OCI-LY7 (cell line): ENCODE data around the gene KRT86. TPM values are rescaled to one million over a fixed set of nuclear protein-coding genes. Genes with fewer than 3 reads are reported as not detected.

Experiments
- BruUV-seq: library from RNA; stranded (reverse); fragments of 400-500 nt; replicated peaks from 2 replicates; lab custom pipeline; 2021; lab: Mats Ljungman, UMichigan
- CTCF ChIA-PET: fragments of 300-600 bp; sonication (Branson Sonifier 250); formaldehyde crosslinking; loops from one replicate; lab custom pipeline; 2022; ENCODE audit warnings: antibody characterized with exemption; ENCODE audit not compliant: unreplicated experiment; lab: Charles Lee
- POLR2A ChIA-PET: fragments of 300-600 bp; sonication (Branson Sonifier 250); formaldehyde crosslinking; loops from one replicate; lab custom pipeline; 2022; ENCODE audit warnings: antibody characterized with exemption; lab: Charles Lee
- DNase-seq: peaks from one replicate; pipeline ENCODE4 v3.0.0-alpha.2; 2015; ENCODE audit warnings: low spot score
- H2AFZ ChIP-seq: fragments of 200-600 bp; sonication (generic), shearing (Covaris generic); 2 replicates; pipeline ENCODE4 v1.6.1; 2014; ENCODE audit warnings: mild to moderate bottlenecking, antibody characterized with exemption, low read length, moderate library complexity
- H3K27ac ChIP-seq: fragments of 200-600 bp; sonication (generic); 2 replicates; pipeline ENCODE4 v1.5.1; 2014; ENCODE audit warnings: mixed run types, low read depth, mild to moderate bottlenecking, moderate library complexity, low read length, inconsistent platforms; ENCODE audit not compliant: poor library complexity, severe bottlenecking
- H3K36me3 ChIP-seq: fragments of 200-600 bp; sonication (generic); 2 replicates; pipeline ENCODE4 v1.6.1; 2014; ENCODE audit warnings: mild to moderate bottlenecking, antibody characterized with exemption, low read length, moderate library complexity, mixed read lengths; ENCODE audit not compliant: insufficient read depth
- H3K4me1 ChIP-seq: fragments of 200-600 bp; sonication (generic); 2 replicates; pipeline ENCODE4 v1.5.1; 2014; ENCODE audit warnings: mild to moderate bottlenecking, low read length; ENCODE audit not compliant: insufficient read depth, poor library complexity, severe bottlenecking
- H3K4me2 ChIP-seq: fragments of 200-600 bp; sonication (generic); 2 replicates; pipeline ENCODE4 v1.6.1; 2014; ENCODE audit warnings: mild to moderate bottlenecking, low read length
- H3K4me3 ChIP-seq: fragments of 200-600 bp; sonication (generic); 2 replicates; pipeline ENCODE4 v1.5.1; 2014; ENCODE audit warnings: mild to moderate bottlenecking, low read depth, low read length; ENCODE audit not compliant: poor library complexity, severe bottlenecking
- H3K79me2 ChIP-seq: fragments of 200-600 bp; sonication (generic); 2 replicates; pipeline ENCODE4 v1.6.1; 2016; ENCODE audit warnings: low read depth, mild to moderate bottlenecking, low read length, moderate library complexity, mixed read lengths; ENCODE audit not compliant: insufficient read depth
- H3K9me2 ChIP-seq: fragments of 200-600 bp; sonication (generic); 2 replicates; pipeline ENCODE4 v1.6.1; 2016; ENCODE audit warnings: mild to moderate bottlenecking, low read length, mixed read lengths; ENCODE audit not compliant: insufficient read depth
- H3K9me3 ChIP-seq: fragments of 200-600 bp; sonication (generic); 2 replicates; pipeline ENCODE4 v1.6.1; 2014; ENCODE audit warnings: mild to moderate bottlenecking, mixed run types, low read length, mixed read lengths
- H4K20me1 ChIP-seq: fragments of 200-600 bp; sonication (generic); 2 replicates; pipeline ENCODE4 v1.6.1; 2014; ENCODE audit warnings: mild to moderate bottlenecking, antibody characterized with exemption, low read length, moderate library complexity, mixed read lengths; ENCODE audit not compliant: insufficient read depth
- EZH2phosphoT487 ChIP-seq: fragments of 200-600 bp; sonication (generic); IDR thresholded peaks from 2 replicates; pipeline ENCODE4 v1.6.1; 2018; ENCODE audit warnings: low read depth, borderline replicate concordance, mild to moderate bottlenecking, mixed run types, antibody characterized with exemption, low read length, moderate library complexity, mixed read lengths
- intact Hi-C: fragments of 100-400 bp; cut with micrococcal nuclease; formaldehyde crosslinking; loops from one replicate; pipeline ENCODE4 v1.10.0; 2022; ENCODE audit not compliant: unreplicated experiment
- total RNA-seq, 2 experiments: library from RNA; depleted of rRNA in 1 of 2; stranded (reverse); fragments of >200 nt in 1 of 2; shearing (Covaris generic) in 1 of 2; gene quantifications; 2 replicates each; pipeline ENCODE4 v1.2.3, GENCODE V29; 2014 to 2022
- TF ChIP-seq, protein P1 (sequence below): fragments of 200-600 bp; sonication (generic); conservative IDR thresholded peaks from 2 replicates; pipeline ENCODE4 v1.5.1; 2014; ENCODE audit warnings: mild to moderate bottlenecking, antibody characterized with exemption, low read length, moderate library complexity, mixed read lengths

The KRT86 gene
- total RNA-seq, 2 experiments from 2014 or later = not detected

DNA sequence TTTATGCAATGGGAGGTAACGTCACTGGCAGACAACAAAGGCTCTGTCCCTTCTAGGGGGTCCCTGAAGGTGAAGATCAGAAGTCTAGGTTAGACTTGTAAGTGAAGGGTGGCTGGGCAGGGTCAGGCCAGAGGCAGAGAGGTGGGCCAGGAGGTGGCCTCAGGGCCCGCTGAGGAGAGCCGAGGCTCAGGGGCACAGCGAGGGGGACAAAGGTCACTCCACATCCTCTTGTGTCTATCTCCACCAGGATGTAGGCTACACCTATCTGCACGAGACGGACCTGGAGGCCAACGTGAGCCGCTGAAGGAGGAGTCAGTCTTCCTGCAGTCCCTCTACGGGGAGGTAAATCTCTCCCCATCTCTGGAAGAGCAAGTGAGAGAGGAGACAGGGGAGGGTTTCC lies 72.6 kb downstream of the KRT86 start:
- no peaks in the 10 kb centered on the region for H4K20me1 ChIP-seq
- H3K9me2 ChIP-seq = no peaks in the 10 kb centered on the region
- H3K4me1 ChIP-seq = no peaks in the 10 kb centered on the region
- TF ChIP-seq, protein P1, sequence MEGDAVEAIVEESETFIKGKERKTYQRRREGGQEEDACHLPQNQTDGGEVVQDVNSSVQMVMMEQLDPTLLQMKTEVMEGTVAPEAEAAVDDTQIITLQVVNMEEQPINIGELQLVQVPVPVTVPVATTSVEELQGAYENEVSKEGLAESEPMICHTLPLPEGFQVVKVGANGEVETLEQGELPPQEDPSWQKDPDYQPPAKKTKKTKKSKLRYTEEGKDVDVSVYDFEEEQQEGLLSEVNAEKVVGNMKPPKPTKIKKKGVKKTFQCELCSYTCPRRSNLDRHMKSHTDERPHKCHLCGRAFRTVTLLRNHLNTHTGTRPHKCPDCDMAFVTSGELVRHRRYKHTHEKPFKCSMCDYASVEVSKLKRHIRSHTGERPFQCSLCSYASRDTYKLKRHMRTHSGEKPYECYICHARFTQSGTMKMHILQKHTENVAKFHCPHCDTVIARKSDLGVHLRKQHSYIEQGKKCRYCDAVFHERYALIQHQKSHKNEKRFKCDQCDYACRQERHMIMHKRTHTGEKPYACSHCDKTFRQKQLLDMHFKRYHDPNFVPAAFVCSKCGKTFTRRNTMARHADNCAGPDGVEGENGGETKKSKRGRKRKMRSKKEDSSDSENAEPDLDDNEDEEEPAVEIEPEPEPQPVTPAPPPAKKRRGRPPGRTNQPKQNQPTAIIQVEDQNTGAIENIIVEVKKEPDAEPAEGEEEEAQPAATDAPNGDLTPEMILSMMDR = no peak
- no peak for TF ChIP-seq EZH2phosphoT487
- DNase-seq = no peak
- H3K27ac ChIP-seq = no peak overlapping the region
- intact Hi-C loops = no loop called here
- BruUV-seq = no TSS peak
- no peaks in the 10 kb centered on the region for H3K9me3 ChIP-seq
- H3K4me2 ChIP-seq = no peak overlapping the region
- CTCF ChIA-PET = no interaction called here
- H3K36me3 ChIP-seq = no peaks in the 10 kb centered on the region
- H2AFZ ChIP-seq = no peak overlapping the region
- H3K4me3 ChIP-seq = no peak overlapping the region
- no peaks in the 10 kb centered on the region for H3K79me2 ChIP-seq
- POLR2A ChIA-PET = no interaction called here

- Histone ChIP-seq H3K9me2 (no peaks in the 10 kb centered on the region), H3K27ac (no peak overlapping the region), H3K9me3 (no peaks in the 10 kb centered on the region), H3K36me3 (no peaks in the 10 kb centered on the region), H3K79me2 (no peaks in the 10 kb centered on the region), H3K4me3 (no peak overlapping the region), H2AFZ (no peak overlapping the region), H3K4me1 (no peaks in the 10 kb centered on the region), H3K4me2 (no peak overlapping the region), H4K20me1 (no peaks in the 10 kb centered on the region)
- intact Hi-C loops = no loop called here
- TF ChIP-seq, protein P1 = no peak
- no peak for TF ChIP-seq EZH2phosphoT487
- BruUV-seq = no TSS peak
- ChIA-PET CTCF (no interaction called here), POLR2A (interaction anchor here (0.8 kb wide), 1 partner anchor 11 kb away, joined by 3 read pairs; no protein-coding TSS in a partner anchor)
- no peak for DNase-seq
Observed at GRCh38 chr12:52347551-52348510, 73.4 kb downstream of the KRT86 start.

GRCh38 chr12:52349196-52349595 lies 74.8 kb downstream of the KRT86 start:
- CTCF ChIA-PET = no interaction called here
- H4K20me1 ChIP-seq = no peaks in the 10 kb centered on the region

More at GRCh38 chr12:52349196-52349595, 74.8 kb downstream of the KRT86 start:
- Histone ChIP-seq H3K36me3 (no peaks in the 10 kb centered on the region), H3K4me2 (no peak overlapping the region), H3K9me3 (no peaks in the 10 kb centered on the region), H3K4me3 (no peak overlapping the region), H2AFZ (no peak overlapping the region), H3K27ac (no peak overlapping the region), H3K79me2 (no peaks in the 10 kb centered on the region), H3K9me2 (no peaks in the 10 kb centered on the region), H3K4me1 (no peaks in the 10 kb centered on the region)
- DNase-seq = no peak
- POLR2A ChIA-PET = interaction anchor here (0.6 kb wide), 1 partner anchor 534 kb away, joined by 4 read pairs; no protein-coding TSS in a partner anchor
- intact Hi-C loops = no loop called here
- TF ChIP-seq EZH2phosphoT487 = no peak
- TF ChIP-seq, protein P1 = no peak
- BruUV-seq = no TSS peak
